Stimulated activated CD4-positive, alpha-beta T cell treated with anti-CD3 and anti-CD28 coated beads, Interleukin-15, amount 100 ng/mL, for 48 hours (primary cell): Measurements from ENCODE around the gene STIM1.

Source experiments
- DNase-seq, 2 donors: peaks; one replicate each; pipeline ENCODE4 v3.0.0-alpha.2; 2020; ENCODE audit warnings: low read depth in 2 of 2

Gene STIM1

DNA sequence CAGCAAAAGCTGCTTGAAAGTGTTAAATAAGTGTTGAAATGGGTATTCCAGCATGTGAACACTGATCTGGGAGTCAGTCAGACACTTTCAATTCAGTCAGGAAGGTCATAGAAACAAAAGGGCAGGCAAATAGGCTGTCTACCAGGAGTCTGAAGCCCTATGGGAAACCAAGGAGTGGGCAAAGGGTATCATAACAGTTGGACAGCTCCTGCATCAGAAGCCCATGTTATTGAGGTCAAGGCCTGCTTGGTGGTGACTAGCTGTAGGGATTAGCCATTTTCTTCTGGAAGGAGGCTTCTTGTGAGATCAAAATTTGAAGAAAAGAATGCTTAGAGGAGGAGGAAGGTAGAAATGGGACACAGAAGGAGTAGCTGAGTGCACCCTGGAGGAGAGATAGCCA, 97.3 kb downstream of the STIM1 start:
- DNase-seq = no peak

DNA sequence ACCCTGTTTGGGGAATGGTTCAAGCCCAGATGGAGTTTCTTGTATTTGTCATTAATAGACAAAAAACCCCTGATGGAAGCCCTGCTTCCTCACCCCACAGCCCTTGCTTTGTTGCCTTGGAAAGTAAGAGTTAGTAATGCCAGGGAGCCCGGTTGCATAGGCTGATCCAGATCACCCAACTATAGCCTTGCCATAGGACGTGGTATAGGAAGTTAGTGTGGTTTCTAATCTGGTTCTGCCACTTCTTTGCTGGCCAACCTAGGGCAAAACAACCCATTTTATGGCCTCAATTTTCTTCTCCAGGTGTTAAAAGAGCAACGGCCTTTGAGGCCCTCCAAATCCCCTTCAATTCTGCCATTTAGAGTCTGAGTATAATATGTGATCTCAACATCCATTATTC, 97.9 kb downstream of the STIM1 start:
- no peak for DNase-seq

DNA sequence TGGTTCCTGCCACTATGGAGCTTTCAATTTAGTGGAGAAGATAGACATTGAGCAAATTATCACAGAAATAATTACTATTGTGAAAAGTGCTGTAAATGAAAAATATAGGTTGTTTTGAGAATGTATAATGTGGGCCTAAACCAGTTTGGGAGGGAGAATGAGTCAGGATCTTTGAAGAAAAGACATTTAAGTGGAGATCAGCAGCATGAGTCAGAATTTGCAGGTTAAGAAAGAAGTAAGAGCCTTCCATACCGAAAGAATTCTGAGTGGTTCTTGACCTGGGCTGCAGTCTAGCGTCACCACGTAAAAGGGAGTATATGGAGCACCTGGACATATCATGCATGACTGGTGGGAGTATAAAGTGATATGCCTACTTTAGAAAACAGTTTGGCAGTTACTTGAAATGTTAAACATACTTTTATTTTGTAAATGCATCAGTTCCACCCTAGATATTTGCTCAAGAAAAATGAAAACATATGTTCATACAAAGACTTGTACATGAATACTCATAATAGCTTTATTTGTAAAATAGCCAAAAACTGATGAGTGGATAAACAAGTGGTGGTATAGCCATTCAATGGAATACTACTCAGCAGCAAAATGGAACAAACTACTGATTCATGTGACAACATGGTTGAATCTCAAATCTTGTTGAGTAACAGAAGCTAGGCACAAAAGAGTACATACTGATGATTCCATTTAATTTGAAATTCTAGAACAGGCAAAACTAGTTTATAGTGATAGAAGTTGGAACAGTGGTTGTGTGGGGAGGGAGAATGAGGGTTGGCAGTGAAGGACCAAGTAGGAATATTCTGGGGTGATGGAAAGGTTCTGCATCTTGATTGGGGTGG, 99.2 kb downstream of the STIM1 start:
- DNase-seq = no peak

DNA sequence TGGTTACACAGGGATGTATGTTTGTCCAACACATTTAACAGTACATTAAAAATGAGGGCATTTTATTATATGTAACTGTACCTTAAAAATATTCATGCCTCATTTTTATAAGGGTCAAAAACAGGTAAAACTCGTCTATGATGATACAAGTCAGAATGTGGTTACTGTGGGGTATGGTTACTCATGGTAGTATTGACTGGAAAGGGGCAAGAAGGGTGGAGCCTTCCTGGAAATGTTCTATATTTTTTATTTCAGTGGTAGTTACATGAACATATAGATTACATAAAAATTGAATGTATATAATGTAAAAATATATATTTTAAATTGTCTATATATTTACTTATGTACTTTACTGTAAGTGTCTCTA, 99.8 kb downstream of the STIM1 start:
- no peak for DNase-seq

DNA sequence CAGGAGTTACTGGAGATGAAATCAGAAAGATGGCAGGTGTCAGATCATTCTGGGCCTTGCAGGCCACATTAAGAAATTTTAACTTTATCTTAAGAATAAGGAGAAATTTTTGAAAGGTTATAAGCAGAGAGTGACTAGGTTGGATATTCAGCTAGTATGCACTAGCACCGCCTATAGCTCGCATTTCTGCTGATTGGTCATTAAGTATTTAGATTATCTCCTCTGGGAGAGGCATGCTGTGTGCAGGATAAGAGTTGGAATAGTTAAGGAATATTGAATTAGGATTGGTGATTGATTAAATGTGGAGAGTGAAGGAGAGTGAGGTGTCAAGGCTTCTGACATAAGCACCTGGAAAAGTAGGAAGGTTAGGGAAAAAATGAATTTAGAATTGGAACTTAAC, 100.6 kb downstream of the STIM1 start:
- DNase-seq = no peak

DNA sequence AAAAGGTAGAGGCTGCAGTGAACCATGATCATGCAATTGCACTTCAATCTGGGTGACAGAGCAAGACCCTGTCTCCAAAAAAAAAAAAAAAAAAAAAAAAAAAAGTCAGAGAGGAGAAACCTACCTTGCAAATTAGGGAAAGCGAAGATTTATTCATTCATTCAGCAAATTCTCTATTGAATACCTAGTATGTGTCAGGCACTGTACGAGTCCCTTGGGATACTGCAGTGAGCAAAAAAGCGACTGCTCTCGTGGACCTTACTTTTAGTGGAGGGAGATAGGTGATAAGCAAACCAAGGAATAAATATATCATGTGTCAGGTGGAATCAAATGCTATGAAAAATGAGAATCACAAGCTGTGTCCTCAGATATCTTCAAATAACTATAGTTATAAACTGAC, 101.3 kb downstream of the STIM1 start:
- DNase-seq = no peak

DNA sequence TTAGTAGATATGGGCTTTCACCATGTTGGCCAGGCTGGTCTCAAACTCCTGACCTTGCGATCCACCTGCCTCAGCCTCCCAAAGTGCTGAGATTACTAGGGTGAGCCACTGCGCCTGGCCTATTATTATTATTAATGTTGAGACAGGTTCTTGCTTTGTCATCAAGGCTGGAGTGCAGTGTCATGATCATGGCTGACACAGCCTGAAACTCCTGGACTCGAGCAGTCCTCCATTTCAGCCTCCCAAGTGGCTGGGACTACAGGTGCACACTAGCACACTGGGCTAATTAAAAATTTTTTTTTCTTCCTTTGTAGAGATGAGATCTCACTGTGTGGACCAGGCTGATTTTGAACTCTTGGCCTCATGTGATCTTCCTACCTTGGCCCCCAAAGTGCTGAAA, 102.0 kb downstream of the STIM1 start:
- DNase-seq = no peak

DNA sequence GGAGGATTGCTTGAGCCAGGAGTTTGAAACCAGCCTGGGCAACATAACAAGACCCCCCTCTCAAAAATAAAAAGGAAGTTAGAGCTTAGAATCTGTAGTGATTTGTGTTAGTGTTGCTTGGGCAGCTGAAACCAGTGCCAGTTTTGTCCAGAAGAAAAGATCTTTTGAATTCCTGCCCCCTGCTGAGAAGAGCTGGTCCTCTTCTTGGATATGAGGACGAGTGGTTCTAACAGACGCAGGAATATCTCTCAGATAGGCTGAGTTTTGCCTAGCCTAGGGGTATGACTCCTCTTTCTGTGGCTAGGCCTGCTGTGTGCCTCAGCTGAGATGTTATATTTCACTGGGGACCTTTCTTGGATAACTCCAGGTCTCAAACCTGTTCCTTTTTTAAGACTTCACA, 102.8 kb downstream of the STIM1 start:
- DNase-seq = no peak

DNA sequence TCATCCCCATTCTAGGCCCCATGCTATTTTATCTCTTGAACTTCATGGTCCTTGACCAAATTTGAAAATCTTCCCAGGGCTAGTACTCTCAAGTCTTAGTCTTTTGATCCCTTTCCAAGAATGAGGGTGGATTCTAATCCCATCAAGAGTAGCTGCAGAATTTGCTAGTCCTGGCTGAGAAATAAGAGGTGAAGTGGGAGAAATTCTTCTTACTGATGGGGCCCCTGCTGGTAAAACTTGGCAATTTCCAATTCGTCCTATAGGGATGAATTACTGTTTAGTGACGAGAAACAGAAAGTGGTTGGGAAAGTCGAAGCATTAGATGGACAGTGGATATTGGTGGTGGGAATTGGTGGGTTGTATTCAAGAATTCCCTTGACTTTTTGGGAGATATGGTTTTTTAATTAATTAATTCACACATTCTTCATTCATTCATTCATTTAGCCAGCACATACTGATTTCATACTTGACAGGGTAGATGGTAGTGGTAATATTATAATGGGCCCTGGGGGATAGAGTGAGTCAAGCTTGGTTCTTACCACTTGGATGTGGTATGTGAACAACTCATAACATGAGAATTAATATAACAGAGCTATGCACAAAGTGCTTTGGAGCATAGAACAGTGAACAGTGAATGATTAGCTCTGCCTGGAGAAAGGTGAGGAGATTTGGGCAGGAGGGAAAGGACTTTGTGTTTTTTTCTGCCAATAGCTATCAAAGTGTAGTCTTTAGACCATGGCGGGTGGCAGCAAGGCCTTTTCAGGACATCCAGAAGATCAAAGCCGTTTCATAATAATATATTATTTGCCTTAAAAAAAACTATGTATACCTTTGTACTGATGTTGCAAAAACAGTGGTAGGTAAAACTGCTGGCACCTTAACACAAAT, 103.8 kb downstream of the STIM1 start:
- DNase-seq = no peak

DNA sequence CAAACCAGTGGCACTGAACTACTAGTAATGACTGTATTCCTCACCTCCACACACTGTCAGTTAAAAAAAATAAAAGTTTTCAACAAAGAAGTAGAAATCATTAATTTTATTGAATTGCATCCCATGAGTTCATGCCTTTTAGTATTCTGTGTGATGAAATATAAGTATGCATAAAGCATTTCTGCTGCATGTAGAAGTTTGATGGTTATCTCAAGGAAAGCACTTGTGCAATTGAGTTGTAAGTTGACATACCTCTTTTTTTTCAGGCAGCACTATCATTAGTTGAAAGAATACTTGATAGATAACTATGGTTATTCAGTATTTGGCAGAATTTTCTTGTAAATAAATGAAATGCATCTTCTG, 104.4 kb downstream of the STIM1 start:
- DNase-seq = no peak

DNA sequence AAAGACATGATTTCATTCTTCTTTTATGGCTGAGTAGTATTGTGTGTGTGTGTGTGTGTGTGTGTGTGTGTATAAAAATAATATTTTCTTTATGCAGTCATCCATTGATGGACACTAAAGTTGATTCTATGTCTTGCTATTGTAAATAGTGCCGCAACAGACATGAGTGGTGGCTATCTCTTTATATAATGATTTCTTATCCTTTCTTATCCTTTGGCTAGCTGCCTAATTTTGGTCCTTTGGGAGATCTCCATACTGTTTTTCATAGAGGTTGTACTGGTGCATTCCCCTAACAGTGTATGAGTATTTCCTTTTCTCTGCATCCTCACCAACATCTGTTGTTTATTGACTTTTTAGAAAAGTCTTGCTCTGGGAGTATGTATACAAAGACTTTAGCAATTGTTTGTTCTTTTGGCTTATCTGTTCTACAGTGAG, 107.0 kb downstream of the STIM1 start:
- DNase-seq = no peak

DNA sequence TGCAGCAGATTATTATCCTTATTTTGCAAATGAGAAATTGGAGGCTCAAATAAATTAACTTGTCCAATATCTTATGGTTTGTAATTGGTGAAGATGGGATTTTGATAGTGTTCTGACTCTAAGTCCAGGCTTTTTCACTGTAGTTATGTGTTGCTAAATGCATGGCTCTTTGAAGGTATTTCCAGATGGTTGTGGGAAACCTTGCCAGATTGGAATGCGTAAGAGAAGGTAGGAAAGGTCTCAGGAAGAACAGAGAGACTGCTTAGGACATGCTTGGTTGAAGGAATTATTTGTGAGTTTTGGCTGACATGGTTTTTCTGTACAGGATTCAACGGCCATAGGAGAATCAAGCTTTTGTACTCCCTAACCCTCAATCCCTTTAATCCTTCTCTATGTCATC, 108.6 kb downstream of the STIM1 start:
- no peak for DNase-seq

DNA sequence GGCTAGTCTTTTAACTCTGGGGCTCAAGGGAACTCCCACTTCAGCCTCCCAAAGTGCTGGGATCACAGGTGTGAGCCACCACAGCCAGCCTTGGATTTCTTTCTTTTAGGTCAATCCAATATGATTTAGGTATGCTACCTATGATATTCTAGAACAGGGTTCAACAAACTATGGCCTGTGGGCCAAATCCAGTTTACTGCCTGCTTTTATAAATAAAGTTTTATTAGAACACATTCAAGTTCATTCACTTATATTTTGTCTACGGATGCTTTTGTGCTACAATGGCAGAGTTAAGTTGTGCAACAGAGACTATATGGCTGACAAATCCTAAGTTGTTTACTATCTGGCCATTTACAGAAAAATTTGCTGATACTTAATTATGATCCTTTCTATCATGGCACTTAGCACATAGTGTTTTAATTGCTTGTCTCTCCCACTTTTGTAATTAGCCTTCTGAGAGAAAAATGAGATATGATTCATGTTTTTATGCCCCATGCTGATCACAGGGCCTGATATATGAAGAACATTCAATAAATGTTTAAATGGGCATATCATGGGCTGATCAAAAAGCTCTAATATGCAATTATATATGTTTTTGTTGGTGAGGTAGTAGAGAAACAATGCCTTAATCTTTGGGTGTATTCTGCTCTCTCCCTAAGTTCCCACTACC, 109.6 kb downstream of the STIM1 start:
- DNase-seq = no peak

DNA sequence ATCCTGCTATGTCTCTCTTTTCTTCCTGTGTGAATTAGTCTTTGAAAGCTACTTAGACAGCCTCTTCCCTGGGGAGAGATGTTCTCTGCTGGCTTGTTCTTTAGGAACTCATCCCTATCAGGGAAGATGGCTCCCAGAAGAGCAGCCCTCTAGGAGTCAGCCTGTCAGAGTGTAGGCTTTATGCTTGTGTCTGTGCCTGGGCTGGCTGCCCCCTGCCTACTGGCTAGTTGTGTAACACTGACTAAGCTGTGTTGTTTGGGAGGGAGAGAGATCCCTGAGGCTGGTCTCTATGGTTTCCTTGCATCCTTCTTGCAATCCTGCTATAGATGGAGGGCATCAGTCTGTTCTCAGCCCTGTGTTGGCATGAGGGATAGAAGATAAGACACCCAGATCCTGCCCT, 112.2 kb downstream of the STIM1 start:
- DNase-seq = no peak

DNA sequence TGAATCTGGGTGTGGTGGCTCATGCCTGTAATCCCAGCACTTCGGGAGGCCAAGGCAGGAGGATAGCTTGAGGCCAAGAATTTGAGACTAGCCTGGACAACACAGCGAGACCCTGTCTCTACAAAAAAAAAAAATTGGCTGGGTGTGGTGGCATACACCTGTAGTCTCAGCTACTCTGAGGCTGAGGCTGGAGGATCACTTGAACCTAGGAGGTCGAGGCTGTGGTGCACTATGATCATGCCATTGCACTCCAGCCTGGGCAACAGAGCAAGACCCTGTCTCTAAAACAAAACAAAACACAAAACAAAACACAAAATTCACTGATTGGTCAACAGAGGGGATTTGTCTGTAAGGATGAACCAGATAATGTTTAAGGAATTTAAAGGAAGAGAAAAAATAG, 113.7 kb downstream of the STIM1 start:
- DNase-seq = no peak

DNA sequence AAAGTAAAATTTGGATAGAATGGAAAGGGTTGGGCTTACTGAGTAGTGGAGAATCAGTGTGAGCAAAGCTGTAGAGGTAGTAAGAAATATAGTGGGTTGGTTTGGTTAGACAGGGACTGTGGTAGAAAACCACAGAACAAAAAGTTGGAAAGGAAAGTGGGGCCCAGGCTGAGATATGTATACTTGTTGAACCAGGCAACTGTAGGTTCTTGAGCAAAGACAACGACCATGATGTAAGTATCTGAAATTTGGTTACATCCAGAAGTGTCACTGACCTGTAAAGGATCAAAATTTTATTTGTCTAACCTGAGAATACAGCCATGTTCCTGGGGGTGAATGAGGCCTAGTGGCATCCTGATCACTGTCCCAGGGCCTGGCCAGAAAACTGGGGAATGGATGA, 114.1 kb downstream of the STIM1 start:
- no peak for DNase-seq

DNA sequence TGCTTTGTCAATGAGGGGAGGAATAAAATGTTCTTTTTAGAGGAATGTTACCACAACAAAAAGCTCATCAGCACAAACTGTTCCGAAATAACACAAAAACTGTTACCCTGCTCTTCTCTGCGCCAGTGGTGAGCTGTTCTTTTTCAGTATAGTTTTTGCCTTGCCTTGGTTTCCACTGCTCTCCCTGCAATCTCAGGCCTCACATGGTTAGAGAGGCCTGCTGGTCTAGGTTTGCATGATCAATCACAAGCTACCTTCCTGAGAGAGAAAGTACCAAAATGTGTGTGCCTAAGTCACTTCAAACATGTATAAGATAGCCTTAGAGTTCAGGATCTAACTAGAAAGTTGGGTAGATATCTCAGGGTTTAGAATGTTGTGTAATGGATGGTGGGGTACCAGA, 114.6 kb downstream of the STIM1 start:
- DNase-seq = peak in 1 of 2 donors; percentile 19

DNA sequence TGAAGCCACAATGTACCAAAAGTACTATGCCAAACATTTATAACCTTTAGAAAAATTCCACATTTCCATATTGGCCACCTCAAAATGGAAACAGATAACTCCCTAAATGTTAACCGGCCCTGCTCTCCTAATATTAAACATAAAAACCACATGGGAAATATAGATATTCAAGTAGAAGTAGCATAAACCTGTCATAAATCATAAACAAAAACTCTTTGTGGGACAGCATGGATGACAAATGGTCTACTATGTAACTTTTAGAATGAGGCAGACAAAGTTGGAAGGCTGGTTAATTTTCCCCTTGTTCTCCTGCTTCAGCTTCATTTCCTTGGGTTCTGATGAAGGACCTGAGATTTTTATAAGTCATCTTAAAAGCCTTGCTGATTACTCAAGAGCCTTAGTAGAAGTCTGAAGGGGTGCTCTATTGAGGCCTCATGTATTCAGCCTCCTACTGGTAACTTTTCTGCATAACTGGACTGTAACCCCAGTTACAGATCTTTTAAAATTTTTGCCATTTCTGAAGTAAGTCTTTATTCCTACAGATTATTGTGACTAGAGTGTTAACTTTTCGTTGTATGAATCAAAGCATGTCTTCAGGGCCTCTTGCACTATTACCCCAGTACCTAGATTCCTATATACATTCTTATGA, 116.4 kb downstream of the STIM1 start:
- no peak for DNase-seq

DNA sequence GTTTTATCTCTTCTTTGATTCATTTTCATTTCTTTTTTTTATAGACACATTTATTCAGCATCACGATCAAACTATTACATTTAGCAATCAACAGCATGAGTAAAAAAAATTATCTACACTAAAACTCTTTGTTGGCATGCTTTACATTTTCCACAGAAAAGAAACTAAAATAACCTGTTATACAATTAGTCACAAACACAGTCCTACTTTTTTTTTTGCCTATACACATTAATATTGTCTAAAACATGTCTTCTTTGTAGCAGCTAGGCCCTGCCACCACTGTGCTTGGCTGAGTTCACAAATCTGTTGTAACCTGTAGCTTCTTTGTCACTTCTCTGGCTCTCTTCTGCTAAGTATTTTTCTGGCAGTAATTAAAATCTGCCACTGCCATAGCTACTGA, 117.0 kb downstream of the STIM1 start:
- no peak for DNase-seq

DNA sequence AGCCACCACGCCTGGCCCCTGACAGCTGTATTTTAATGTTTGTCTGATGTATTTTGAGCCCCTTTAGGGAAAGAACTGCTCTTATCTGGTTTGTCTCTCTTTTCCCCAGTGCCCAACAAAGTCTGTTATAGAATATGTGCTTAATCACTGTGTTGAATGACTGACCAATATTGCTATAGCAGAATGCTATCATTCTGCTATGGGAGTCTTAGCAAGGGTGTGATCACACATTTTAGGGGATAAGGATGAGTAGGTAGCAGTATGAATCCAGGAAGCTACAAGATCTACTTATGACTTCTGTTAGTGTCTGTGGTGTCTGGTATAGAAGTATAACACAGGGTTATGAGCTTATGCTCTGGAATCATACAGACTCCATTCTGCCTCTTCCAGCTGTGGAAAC, 121.6 kb downstream of the STIM1 start:
- no peak for DNase-seq

DNA sequence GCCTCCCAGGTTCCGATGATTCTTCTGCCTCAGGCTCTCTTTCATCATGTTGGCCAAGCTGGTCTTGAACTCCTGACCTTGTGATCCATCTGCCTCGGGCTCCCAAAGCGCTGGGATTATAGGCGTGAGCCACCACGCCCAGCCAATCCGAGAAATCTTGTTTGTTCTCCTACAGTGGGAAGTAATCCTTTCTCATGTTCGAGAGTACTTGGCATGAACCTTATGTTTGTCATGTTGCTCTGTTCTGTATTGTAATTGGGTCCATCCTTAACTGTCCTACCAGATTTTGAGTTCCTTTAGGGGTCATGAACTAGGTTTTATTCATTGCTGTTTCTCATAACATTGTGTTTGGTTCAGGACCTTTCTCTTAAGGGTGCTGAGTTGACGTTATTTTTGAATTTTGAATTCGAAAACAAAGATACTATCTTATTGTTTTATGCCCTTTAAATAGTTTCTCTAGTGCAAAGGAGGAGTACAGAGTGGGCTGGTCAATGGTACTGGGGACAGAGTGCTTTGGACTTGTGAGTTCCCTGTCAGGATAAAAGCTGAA, 125.7 kb downstream of the STIM1 start:
- no peak for DNase-seq

DNA sequence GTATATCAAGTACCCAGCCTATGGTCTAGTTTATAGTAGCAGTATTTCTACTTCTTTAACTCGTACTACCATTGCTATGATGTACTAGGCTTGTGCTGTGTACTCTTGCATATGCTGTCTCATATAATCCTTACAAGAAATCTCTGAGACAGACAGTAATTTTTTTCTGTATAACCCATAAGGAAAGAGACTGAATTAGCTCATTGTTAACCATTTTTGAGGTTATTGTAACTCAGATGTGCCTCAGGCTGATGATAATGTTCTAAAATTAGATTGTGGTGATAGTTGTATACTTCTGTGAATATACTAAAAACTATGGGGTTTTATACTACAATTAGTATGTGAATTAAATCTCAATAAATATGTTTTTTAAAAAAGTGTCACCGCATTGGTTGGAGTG, 127.0 kb downstream of the STIM1 start:
- DNase-seq = no peak
